Measurements from ENCODE around the gene NUP205. TPM values are rescaled to one million over a fixed set of nuclear protein-coding genes. Genes with fewer than 3 reads are reported as not detected.

Gene NUP205
- total RNA-seq, 1 donor from 2014 or later = 33.3 TPM

- no peak for DNase-seq (ENCODE audit: low spot score)
Measured at GRCh38 chr7:135538376-135538775, 19.3 kb upstream of the NUP205 start.

- DNase-seq (ENCODE audit: low spot score) = no peak
Measured at GRCh38 chr7:135539629-135540028, 18.1 kb upstream of the NUP205 start.

GRCh38 chr7:135541029-135541428 is 16.7 kb upstream of the NUP205 start:
- DNase-seq (ENCODE audit: low spot score) = no peak

- DNase-seq (ENCODE audit: low spot score) = no peak
Measured at GRCh38 chr7:135550196-135550595, 7.5 kb upstream of the NUP205 start.

- DNase-seq (ENCODE audit: low spot score) = no peak
Measured at GRCh38 chr7:135552148-135552547, 5.6 kb upstream of the NUP205 start.

- no peak for DNase-seq (ENCODE audit: low spot score)
Measured at GRCh38 chr7:135553346-135553745, 4.4 kb upstream of the NUP205 start.

GRCh38 chr7:135558337-135558767 is 635 bp downstream of the NUP205 start:
- no peak for DNase-seq (ENCODE audit: low spot score)

GRCh38 chr7:135558881-135559280 is 1.2 kb downstream of the NUP205 start:
- no peak for DNase-seq (ENCODE audit: low spot score)

- DNase-seq (ENCODE audit: low spot score) = no peak
Measured at GRCh38 chr7:135560631-135561030, 2.9 kb downstream of the NUP205 start.

GRCh38 chr7:135562720-135563119 is 5.0 kb downstream of the NUP205 start:
- DNase-seq (ENCODE audit: low spot score) = no peak

- no peak for DNase-seq (ENCODE audit: low spot score)
Measured at GRCh38 chr7:135571834-135572233, 14.1 kb downstream of the NUP205 start.

GRCh38 chr7:135573541-135573940 is 15.8 kb downstream of the NUP205 start:
- DNase-seq (ENCODE audit: low spot score) = no peak

GRCh38 chr7:135575296-135575695 is 17.6 kb downstream of the NUP205 start:
- no peak for DNase-seq (ENCODE audit: low spot score)

GRCh38 chr7:135578569-135578968 is 20.9 kb downstream of the NUP205 start:
- no peak for DNase-seq (ENCODE audit: low spot score)

GRCh38 chr7:135584362-135585353 is 26.9 kb downstream of the NUP205 start:
- no peak for DNase-seq (ENCODE audit: low spot score)

GRCh38 chr7:135597181-135597925 is 39.6 kb downstream of the NUP205 start:
- no peak for DNase-seq (ENCODE audit: low spot score)

- DNase-seq (ENCODE audit: low spot score) = no peak
Measured at GRCh38 chr7:135597926-135598305, 40.2 kb downstream of the NUP205 start.

GRCh38 chr7:135599471-135599870 is 41.8 kb downstream of the NUP205 start:
- DNase-seq (ENCODE audit: low spot score) = no peak

- no peak for DNase-seq (ENCODE audit: low spot score)
Measured at GRCh38 chr7:135600226-135600625, 42.5 kb downstream of the NUP205 start.

GRCh38 chr7:135601182-135601581 is 43.5 kb downstream of the NUP205 start:
- no peak for DNase-seq (ENCODE audit: low spot score)

GRCh38 chr7:135602304-135602703 is 44.6 kb downstream of the NUP205 start:
- no peak for DNase-seq (ENCODE audit: low spot score)

- no peak for DNase-seq (ENCODE audit: low spot score)
Measured at GRCh38 chr7:135616136-135616535, 58.4 kb downstream of the NUP205 start.
